Eye (tissue), 1 donor: ENCODE results near the gene KLHDC7A.

Experiments
- DNase-seq: peaks from one replicate; pipeline ENCODE4 v3.0.0-alpha.2; 2015

Gene KLHDC7A

GRCh38 chr1:18473195-18473815 lies 7.4 kb upstream of the KLHDC7A start:
- DNase-seq = no peak

GRCh38 chr1:18474559-18475175 lies 6.1 kb upstream of the KLHDC7A start:
- DNase-seq = no peak

GRCh38 chr1:18475234-18475905 lies 5.4 kb upstream of the KLHDC7A start:
- DNase-seq = no peak

GRCh38 chr1:18479454-18479853 lies 1.3 kb upstream of the KLHDC7A start:
- DNase-seq = no peak

GRCh38 chr1:18481190-18481920 lies 625 bp downstream of the KLHDC7A start:
- peak; percentile 49 for DNase-seq

- no peak for DNase-seq
Measured at GRCh38 chr1:18481921-18482701, 1.4 kb downstream of the KLHDC7A start.

- no peak for DNase-seq
Measured at GRCh38 chr1:18482721-18483425, 2.1 kb downstream of the KLHDC7A start.

- DNase-seq = no peak
Measured at GRCh38 chr1:18484276-18484675, 3.5 kb downstream of the KLHDC7A start.

GRCh38 chr1:18484721-18485120 lies 4.0 kb downstream of the KLHDC7A start:
- no peak for DNase-seq

- DNase-seq = no peak
Measured at GRCh38 chr1:18485227-18485626, 4.5 kb downstream of the KLHDC7A start.

- DNase-seq = no peak
Measured at GRCh38 chr1:18486195-18486594, 5.5 kb downstream of the KLHDC7A start.

GRCh38 chr1:18489417-18490143 lies 8.8 kb downstream of the KLHDC7A start:
- no peak for DNase-seq

- DNase-seq = no peak
Measured at GRCh38 chr1:18491168-18491567, 10.4 kb downstream of the KLHDC7A start.

GRCh38 chr1:18494304-18494703 lies 13.6 kb downstream of the KLHDC7A start:
- no peak for DNase-seq

GRCh38 chr1:18495635-18496034 lies 14.9 kb downstream of the KLHDC7A start:
- no peak for DNase-seq

- no peak for DNase-seq
Measured at GRCh38 chr1:18496056-18496455, 15.3 kb downstream of the KLHDC7A start.

GRCh38 chr1:18496497-18497235 lies 15.9 kb downstream of the KLHDC7A start:
- no peak for DNase-seq

GRCh38 chr1:18501833-18502232 lies 21.1 kb downstream of the KLHDC7A start:
- DNase-seq = no peak

GRCh38 chr1:18504609-18505008 lies 23.9 kb downstream of the KLHDC7A start:
- DNase-seq = no peak

- DNase-seq = no peak
Measured at GRCh38 chr1:18505666-18506065, 24.9 kb downstream of the KLHDC7A start.

- no peak for DNase-seq
Measured at GRCh38 chr1:18508084-18508483, 27.4 kb downstream of the KLHDC7A start.
